PFSK-1 (cell line): ENCODE measurements around the gene ZNF804B. TPM values are rescaled to one million over a fixed set of nuclear protein-coding genes. Genes with fewer than 3 reads are reported as not detected.

Experiments used
- FOXP2 ChIP-seq: optimal IDR thresholded peaks from 2 replicates; pipeline ENCODE3; 2011; ENCODE audit warnings: borderline replicate concordance, control low read depth, inconsistent platforms; ENCODE audit not compliant: insufficient read depth; ENCODE audit errors: extremely low read length, extremely low read depth
- POLR2AphosphoS5 ChIP-seq: IDR thresholded peaks from 2 replicates; pipeline ENCODE4 v1.6.1; 2012; ENCODE audit warnings: low read depth, mild to moderate bottlenecking, control low read depth, low read length, moderate library complexity
- REST ChIP-seq, 2 experiments: IDR thresholded peaks; 2 replicates each; pipeline versions ENCODE4 v1.6.1 to v1.8.0; 2011 to 2012; ENCODE audit warnings: low read depth in 2 of 2, low read length in 2 of 2, control low read depth in 1 of 2, inconsistent platforms in 1 of 2, mild to moderate bottlenecking in 1 of 2, moderate library complexity in 1 of 2; ENCODE audit not compliant: insufficient read depth in 1 of 2
- SIN3A ChIP-seq: IDR thresholded peaks from 2 replicates; pipeline ENCODE4 v1.6.1; 2012; ENCODE audit warnings: mild to moderate bottlenecking, low read length, moderate library complexity, borderline replicate concordance; ENCODE audit not compliant: insufficient read depth
- TAF1 ChIP-seq: IDR thresholded peaks from 2 replicates; pipeline ENCODE4 v1.6.1; 2012; ENCODE audit warnings: low read length, control low read depth, borderline replicate concordance; ENCODE audit not compliant: insufficient read depth
- polyA plus RNA-seq: library from polyadenylated mRNA; unstranded; fragments of >200 nt; gene quantifications from one replicate; pipeline ENCODE4 v1.2.1, GENCODE V29; 2012; ENCODE audit warnings: low read depth, missing spikeins; ENCODE audit not compliant: insufficient read length

ZNF804B gene
- polyA plus RNA-seq: not detected

GRCh38 chr7:88759230-88760135, at the start of gene ZNF804B:
ZNF804B (plus strand) TSS chr7:88759700; CDS start chr7:88759977, 277 bp downstream.
- TF ChIP-seq REST (IDR thresholded peaks at IDR 0.05; ENCODE audit: insufficient read depth in 1 of 2, low read depth in 2 of 2, low read length in 2 of 2) (no peak), FOXP2 (no peak), TAF1 (no peak), SIN3A (no peak), POLR2AphosphoS5 (no peak)

- TF ChIP-seq SIN3A (no peak), POLR2AphosphoS5 (no peak), FOXP2 (no peak), TAF1 (no peak), REST (IDR thresholded peaks at IDR 0.05; ENCODE audit: insufficient read depth in 1 of 2, low read depth in 2 of 2, low read length in 2 of 2) (no peak)
These were observed 23.6 kb upstream of the ZNF804B start for GRCh38 chr7:88735920-88736319.

GRCh38 chr7:88737632-88738031, 21.9 kb upstream of the ZNF804B start:
- no peak for TF ChIP-seq REST (IDR thresholded peaks at IDR 0.05; ENCODE audit: insufficient read depth in 1 of 2, low read depth in 2 of 2, low read length in 2 of 2)
- no peak for TF ChIP-seq POLR2AphosphoS5
- no peak for TF ChIP-seq FOXP2
- TF ChIP-seq SIN3A: no peak
- no peak for TF ChIP-seq TAF1

- TF ChIP-seq POLR2AphosphoS5: no peak
- TF ChIP-seq REST (IDR thresholded peaks at IDR 0.05; ENCODE audit: insufficient read depth in 1 of 2, low read depth in 2 of 2, low read length in 2 of 2): no peak
- TF ChIP-seq FOXP2: no peak
- no peak for TF ChIP-seq TAF1
- TF ChIP-seq SIN3A: no peak
These were observed 13.4 kb upstream of the ZNF804B start for GRCh38 chr7:88746126-88746525.

- no peak for TF ChIP-seq SIN3A
- no peak for TF ChIP-seq REST (IDR thresholded peaks at IDR 0.05; ENCODE audit: insufficient read depth in 1 of 2, low read depth in 2 of 2, low read length in 2 of 2)
These were observed 2.7 kb upstream of the ZNF804B start for GRCh38 chr7:88756802-88757201.
